ENCODE data around the gene OR52E5. TPM values are rescaled to one million over a fixed set of nuclear protein-coding genes. Genes with fewer than 3 reads are reported as not detected.

OR52E5 gene
- total RNA-seq, 1 experiment from 2014 or later = not detected

DNA sequence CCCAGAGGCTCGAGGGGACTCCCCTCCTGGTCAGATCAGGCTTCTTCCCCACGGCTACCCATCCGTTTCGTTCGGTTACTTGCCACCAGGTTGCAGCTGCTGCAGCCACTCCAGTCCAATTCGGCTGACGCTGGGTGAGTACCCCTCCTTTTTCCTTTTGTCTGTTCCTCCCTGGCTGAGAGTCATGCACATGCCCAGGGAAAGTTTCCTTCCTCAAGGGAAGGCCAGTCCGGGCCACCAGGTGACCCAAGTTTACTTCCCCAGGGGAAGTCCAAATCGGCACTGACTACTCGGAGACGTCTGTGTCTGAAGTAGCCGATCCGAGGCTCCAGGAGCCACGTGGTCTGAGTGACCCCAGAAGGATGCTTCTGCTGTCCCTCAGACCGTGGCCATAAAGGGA is 35.8 kb downstream of the OR52E5 start:
- Histone ChIP-seq H3K9me3 (ENCODE audit: control insufficient read depth in 1 of 2, insufficient read depth in 1 of 2, low read depth in 1 of 2, low read length in 2 of 2) (no peaks in the 10 kb centered on the region), H3K27me3 (ENCODE audit: insufficient read depth, low read length) (peaks cover 7% of the 10 kb centered on the region; the same call in 1 of the 2 replicates), H3K4me3 (replicated peaks in 1 of 2; ENCODE audit: low read depth in 1 of 2, low read length in 2 of 2) (no peak overlapping the region), H3K36me3 (ENCODE audit: control insufficient read depth in 1 of 2, insufficient read depth in 2 of 2, low read length in 2 of 2) (no peaks in the 10 kb centered on the region), H2AFZ (ENCODE audit: low read depth, low read length, poor library complexity, severe bottlenecking) (no peak overlapping the region), H3K4me1 (ENCODE audit: control insufficient read depth in 1 of 2, insufficient read depth in 2 of 2, low read length in 2 of 2) (no peaks in the 10 kb centered on the region), H3K9me2 (ENCODE audit: insufficient read depth) (no peaks in the 10 kb centered on the region), H4K20me1 (ENCODE audit: insufficient read depth) (no peaks in the 10 kb centered on the region), H3K9ac (ENCODE audit: low read length) (no peak overlapping the region), H3K4me2 (ENCODE audit: low read length) (no peak overlapping the region), H3K27ac (ENCODE audit: low read depth, low read length) (no peak overlapping the region), H3K79me2 (ENCODE audit: insufficient read depth, low read length) (no peaks in the 10 kb centered on the region)
- ChIA-PET RAD21 (ENCODE audit: low non-redundant PET in 1 of 2, low total read pairs in 2 of 2, uncharacterized antibody in 2 of 2, unreplicated experiment in 2 of 2) (no interaction called here), POLR2A (no interaction called here), CTCF (no interaction called here)
- ATAC-seq (no peak), DNase-seq (ENCODE audit: low read depth, low spot score) (no peak)
- no TSS peak for BruUV-seq (replicated peaks)
- intact Hi-C loops (cut with micrococcal nuclease) = no loop called here
- no peak for TF ChIP-seq EGR1 (IDR thresholded peaks at IDR 0.05; ENCODE audit: low read depth)
- no peak for TF ChIP-seq EZH2 (IDR thresholded peaks at IDR 0.05)
- TF ChIP-seq POLR2A (IDR thresholded peaks at IDR 0.05; ENCODE audit: borderline replicate concordance, extremely low read depth, insufficient read depth, insufficient read length) = no peak
- no peak for TF ChIP-seq SIN3A (IDR thresholded peaks at IDR 0.05; ENCODE audit: low read depth)
- TF ChIP-seq, protein P1, sequence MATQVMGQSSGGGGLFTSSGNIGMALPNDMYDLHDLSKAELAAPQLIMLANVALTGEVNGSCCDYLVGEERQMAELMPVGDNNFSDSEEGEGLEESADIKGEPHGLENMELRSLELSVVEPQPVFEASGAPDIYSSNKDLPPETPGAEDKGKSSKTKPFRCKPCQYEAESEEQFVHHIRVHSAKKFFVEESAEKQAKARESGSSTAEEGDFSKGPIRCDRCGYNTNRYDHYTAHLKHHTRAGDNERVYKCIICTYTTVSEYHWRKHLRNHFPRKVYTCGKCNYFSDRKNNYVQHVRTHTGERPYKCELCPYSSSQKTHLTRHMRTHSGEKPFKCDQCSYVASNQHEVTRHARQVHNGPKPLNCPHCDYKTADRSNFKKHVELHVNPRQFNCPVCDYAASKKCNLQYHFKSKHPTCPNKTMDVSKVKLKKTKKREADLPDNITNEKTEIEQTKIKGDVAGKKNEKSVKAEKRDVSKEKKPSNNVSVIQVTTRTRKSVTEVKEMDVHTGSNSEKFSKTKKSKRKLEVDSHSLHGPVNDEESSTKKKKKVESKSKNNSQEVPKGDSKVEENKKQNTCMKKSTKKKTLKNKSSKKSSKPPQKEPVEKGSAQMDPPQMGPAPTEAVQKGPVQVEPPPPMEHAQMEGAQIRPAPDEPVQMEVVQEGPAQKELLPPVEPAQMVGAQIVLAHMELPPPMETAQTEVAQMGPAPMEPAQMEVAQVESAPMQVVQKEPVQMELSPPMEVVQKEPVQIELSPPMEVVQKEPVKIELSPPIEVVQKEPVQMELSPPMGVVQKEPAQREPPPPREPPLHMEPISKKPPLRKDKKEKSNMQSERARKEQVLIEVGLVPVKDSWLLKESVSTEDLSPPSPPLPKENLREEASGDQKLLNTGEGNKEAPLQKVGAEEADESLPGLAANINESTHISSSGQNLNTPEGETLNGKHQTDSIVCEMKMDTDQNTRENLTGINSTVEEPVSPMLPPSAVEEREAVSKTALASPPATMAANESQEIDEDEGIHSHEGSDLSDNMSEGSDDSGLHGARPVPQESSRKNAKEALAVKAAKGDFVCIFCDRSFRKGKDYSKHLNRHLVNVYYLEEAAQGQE (IDR thresholded peaks at IDR 0.05; ENCODE audit: low read depth) = no peak
- TF ChIP-seq TCF7L2 (IDR thresholded peaks at IDR 0.05; ENCODE audit: borderline replicate concordance, extremely low read depth, insufficient read depth, insufficient read length) = no peak
- TF ChIP-seq YY1 (IDR thresholded peaks at IDR 0.05; ENCODE audit: extremely low read depth, insufficient replicate concordance, low read depth, low read length) = no peak
- TF ChIP-seq, protein P2, sequence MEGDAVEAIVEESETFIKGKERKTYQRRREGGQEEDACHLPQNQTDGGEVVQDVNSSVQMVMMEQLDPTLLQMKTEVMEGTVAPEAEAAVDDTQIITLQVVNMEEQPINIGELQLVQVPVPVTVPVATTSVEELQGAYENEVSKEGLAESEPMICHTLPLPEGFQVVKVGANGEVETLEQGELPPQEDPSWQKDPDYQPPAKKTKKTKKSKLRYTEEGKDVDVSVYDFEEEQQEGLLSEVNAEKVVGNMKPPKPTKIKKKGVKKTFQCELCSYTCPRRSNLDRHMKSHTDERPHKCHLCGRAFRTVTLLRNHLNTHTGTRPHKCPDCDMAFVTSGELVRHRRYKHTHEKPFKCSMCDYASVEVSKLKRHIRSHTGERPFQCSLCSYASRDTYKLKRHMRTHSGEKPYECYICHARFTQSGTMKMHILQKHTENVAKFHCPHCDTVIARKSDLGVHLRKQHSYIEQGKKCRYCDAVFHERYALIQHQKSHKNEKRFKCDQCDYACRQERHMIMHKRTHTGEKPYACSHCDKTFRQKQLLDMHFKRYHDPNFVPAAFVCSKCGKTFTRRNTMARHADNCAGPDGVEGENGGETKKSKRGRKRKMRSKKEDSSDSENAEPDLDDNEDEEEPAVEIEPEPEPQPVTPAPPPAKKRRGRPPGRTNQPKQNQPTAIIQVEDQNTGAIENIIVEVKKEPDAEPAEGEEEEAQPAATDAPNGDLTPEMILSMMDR (IDR thresholded peaks at IDR 0.05 in 2 of 3, conservative IDR thresholded peaks at IDR 0.05 in 1 of 3; ENCODE audit: borderline replicate concordance in 1 of 3, insufficient read depth in 1 of 3, low read depth in 2 of 3, low read length in 2 of 3) = no peak
- no peak for TF ChIP-seq ZNF274 (IDR thresholded peaks at IDR 0.05; ENCODE audit: low read depth, low read length)
- no peak for TF ChIP-seq FOSL1 (IDR thresholded peaks at IDR 0.05; ENCODE audit: low read depth)
- TF ChIP-seq, protein P3, sequence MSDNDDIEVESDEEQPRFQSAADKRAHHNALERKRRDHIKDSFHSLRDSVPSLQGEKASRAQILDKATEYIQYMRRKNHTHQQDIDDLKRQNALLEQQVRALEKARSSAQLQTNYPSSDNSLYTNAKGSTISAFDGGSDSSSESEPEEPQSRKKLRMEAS (IDR thresholded peaks at IDR 0.05) = no peak
- TF ChIP-seq ZFX (IDR thresholded peaks at IDR 0.05) = no peak
- no peak for TF ChIP-seq CEBPB (IDR thresholded peaks at IDR 0.05; ENCODE audit: low read depth)
- TF ChIP-seq, protein P4, sequence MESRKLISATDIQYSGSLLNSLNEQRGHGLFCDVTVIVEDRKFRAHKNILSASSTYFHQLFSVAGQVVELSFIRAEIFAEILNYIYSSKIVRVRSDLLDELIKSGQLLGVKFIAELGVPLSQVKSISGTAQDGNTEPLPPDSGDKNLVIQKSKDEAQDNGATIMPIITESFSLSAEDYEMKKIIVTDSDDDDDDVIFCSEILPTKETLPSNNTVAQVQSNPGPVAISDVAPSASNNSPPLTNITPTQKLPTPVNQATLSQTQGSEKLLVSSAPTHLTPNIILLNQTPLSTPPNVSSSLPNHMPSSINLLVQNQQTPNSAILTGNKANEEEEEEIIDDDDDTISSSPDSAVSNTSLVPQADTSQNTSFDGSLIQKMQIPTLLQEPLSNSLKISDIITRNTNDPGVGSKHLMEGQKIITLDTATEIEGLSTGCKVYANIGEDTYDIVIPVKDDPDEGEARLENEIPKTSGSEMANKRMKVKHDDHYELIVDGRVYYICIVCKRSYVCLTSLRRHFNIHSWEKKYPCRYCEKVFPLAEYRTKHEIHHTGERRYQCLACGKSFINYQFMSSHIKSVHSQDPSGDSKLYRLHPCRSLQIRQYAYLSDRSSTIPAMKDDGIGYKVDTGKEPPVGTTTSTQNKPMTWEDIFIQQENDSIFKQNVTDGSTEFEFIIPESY (IDR thresholded peaks at IDR 0.05; ENCODE audit: extremely low read depth, insufficient replicate concordance, low read length) = no peak
- TF ChIP-seq, protein P5, sequence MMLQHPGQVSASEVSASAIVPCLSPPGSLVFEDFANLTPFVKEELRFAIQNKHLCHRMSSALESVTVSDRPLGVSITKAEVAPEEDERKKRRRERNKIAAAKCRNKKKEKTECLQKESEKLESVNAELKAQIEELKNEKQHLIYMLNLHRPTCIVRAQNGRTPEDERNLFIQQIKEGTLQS (IDR thresholded peaks at IDR 0.05) = no peak
- no peak for TF ChIP-seq EZH2phosphoT487 (IDR thresholded peaks at IDR 0.05; ENCODE audit: borderline replicate concordance)
- TF ChIP-seq SP1 (IDR thresholded peaks at IDR 0.05; ENCODE audit: low read depth) = no peak

Measured in HCT116 (cell line).